Stimulated activated CD8-positive, alpha-beta memory T cell treated with anti-CD3 and anti-CD28 coated beads, Interleukin-15, amount 100 ng/mL, for 1 hour (primary cell): ENCODE data around the gene MEIS2.

Experiments
- DNase-seq: peaks from one replicate; pipeline ENCODE4 v3.0.0-alpha.2; 2020; ENCODE audit warnings: low read depth

Gene MEIS2

DNA sequence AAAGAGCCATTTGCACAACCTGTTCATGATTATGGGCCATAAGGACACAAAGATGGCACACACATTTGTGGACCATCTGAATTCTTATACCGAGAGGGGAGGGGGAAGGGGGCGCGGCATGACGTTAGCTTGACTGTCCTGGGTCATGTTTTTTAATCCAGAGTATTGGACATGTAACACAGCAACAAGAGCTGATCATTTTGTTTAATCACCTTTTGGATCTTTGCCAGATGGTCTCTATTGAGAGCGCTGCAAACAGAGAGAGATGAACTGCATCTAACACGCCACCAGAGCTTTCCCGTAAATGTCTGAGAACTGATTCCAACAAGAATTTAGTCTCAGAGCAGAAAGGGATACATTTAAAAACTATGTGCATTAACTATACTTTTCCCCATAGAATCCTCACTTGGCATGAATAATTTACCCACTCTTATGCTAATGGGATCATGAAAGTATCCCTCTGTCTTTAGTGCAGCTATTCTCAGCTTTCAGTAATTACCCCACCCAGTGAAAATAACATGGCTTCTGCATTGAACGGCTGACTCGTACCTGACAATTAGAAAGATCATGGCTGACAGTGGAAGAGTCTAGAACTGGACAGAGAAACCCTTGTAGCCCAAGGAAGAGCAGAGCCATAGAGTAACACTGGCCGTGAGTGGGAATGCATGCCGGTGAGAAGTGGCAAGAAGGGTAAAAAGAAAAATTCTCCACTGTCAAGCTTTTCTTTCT lies 22.6 kb downstream of the MEIS2 start:
- DNase-seq = no peak

DNA sequence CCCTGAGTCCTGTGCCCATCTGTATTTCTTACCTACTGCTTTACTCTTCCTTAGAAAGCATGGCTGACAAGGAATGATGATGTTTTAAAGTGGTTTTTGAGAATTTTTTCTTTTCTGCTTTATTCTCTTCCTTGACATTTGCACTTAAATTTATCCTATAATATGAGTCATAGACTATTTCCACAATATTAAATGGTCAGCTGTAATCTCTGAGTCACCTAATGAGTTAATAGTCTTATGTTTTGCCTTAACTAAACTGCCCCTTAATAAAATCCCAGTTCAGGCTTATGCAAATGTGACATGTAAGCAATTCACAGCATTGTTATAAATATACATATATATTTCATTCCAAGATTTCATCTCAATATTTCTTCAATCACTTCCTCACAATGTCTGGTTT lies 23.8 kb downstream of the MEIS2 start:
- no peak for DNase-seq

DNA sequence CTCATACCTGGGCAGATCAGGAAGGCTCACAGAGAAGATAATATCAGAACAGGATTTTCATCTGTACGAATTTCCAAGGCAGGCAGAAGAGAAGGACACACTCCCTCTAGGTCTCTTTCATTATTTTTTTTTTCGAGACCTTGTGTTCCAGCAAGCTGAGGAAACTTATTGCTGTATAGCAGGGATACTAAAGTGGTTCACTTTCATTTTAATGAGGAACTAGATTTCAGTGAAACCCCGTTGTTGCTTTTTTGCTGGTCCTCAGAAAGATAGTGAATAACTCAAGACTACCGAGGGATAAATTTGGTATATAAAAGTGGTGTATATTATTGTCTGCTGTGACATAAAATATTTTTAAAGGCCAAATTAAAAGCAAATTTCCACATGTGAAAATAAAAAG lies 24.6 kb downstream of the MEIS2 start:
- DNase-seq = no peak

DNA sequence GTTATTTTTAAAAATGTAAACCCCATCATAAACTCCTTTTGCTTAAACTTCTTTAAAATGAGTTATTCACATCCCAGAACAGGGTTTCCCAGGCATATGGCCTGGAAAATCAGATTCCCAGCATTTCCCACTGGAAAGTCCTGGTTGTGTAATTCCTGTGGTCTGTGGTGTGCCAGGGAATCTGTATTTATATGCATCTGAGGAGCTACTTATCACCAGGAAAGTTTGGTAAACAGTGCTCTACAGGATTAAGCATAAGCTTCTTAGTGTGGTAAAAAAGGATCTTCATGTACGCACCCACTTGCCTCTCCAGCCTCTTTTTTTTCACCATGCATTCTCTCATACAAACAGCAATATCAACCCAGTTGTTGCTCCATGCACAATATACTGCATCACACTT lies 28.2 kb downstream of the MEIS2 start:
- no peak for DNase-seq

DNA sequence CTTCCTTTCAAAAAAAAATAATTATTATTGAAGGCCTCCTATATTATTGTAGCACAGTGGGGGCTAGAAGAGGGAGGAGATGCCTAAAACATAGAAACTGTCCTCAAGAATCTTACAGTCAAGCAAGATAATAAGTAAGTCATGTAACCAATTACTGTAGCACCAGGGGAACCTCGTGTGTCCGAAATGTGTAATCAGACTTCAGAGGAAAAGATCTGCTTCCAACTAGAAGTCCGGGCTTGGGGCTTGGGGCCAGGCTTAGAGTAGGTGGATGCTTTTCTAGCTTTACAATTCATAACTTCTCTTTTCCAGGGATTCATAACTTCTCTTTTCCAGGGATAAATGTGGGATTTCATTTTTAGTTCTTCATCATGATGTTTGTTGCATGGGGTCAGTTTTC lies 29.2 kb downstream of the MEIS2 start:
- no peak for DNase-seq

DNA sequence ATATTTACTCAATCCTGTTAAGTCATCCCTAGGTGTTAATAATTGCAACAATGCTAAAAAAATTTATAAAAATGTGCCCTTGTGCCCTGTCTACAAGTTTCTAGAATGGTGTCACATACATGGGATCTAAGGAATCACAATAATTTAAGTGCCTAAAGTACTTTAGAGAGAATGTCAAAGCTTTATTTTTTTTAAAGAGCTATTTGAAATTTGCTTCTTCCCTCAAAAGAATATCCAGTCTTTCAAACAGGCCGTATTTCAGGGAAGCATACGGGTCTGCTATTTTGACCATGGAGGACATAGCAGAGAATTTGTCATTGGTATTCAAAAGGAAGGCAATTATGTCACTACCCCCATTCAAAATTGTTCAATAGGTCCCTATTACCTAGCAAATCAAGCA lies 29.7 kb downstream of the MEIS2 start:
- DNase-seq = no peak

DNA sequence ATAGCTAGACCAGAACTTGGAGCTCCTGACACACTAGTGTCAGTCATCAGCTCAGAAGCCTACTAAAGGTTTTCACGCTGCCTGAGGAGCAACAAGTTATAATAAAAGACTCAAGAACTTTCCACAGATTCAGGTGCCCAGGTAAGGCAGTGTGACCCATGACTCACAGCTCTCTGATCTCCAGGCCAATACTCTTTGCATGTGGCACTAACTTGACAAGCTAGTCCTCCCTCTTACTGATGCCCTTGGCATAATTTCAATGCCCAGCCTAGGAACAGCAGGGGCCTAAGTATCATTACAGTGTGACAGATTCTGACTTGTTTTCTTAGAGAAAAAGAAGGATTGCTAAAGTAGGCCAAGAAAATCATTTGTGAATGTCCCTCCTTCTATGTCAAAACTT lies 38.4 kb downstream of the MEIS2 start:
- DNase-seq = no peak

DNA sequence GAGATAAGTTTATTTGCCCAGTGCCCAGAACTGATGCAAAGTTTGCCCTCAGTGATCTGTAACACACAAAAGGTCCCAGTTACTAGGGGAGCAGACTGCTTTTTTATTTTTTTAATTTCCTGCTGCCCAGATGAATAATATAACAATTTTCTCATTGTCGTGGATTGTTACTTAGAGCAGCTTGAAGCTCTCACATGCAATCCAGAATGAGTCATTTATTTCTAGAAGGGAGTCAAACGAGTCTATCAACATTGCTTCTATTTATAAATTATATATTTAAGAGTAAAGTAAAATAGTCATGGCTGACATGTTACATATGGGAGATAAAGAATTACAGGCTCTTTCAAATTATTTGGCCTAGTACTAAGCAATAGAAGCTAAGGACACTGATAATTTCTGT lies 41.3 kb downstream of the MEIS2 start:
- no peak for DNase-seq

DNA sequence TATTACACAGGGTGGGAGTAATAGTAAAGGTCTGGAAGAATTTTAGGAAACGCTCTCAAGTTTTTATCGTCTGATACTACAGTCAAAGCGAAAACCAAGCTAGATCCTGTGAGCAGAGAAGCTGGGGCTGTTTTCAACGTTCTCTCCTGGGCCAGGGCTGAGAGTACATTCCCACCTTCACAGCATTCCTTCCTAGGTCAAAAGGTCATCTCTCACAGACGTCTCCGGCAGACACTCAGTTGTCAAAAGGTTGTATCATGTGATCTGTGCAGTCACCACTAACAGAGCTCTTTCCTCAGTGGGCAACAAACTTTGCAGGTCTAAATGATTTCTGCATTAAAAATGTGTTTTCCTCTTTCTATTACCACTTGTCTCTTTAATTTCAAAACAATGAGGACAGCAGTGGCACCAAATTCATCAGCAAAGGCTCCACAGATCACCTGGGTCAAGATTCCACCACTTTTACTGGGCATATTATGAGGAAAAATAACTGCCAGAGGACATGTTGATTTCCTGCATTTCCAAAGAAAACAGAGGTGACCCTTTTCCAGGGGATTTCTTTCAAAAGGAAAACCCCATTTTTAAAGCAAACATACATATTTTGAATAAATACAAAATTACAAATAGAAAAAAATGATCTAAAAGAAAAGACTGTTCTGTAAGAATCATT lies 41.9 kb downstream of the MEIS2 start:
- DNase-seq = no peak

DNA sequence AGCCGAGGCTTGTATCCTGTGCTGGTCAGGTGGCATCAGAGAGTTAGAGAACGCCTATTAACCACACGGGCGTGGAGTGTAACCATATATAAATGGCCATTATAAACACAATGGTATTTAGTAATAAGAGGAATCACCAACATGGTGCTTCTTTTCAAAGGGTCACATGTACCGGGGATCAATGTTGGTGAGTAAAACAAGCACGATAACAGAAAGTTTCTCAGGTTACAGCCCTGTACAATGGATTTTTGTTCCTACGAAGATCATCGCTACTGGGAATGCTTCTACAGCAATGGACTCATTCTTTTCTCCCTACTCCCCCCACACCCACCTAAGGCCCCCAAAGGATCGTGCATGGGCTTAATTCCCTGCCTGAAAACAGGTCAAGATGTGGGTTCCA lies 42.5 kb downstream of the MEIS2 start:
- DNase-seq = no peak

DNA sequence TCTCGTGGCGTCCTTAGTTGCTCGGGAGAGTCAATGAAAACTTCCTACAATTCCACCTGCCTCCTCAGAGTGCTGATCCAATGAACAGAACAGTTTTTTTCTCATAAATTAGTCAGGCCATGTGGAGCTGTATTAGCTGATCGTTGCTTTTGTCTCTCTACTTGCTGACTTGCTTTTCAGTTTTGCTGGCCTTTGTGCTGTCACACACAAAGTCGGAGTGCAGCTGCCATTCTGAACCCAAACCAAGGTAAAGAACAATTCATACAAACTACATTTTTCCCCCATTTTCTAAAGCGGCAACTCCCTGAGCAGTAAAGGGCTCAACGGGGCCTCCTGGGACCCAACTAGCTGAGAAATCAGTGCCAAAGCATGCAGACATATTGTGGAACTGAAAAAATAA lies 43.1 kb downstream of the MEIS2 start:
- no peak for DNase-seq

DNA sequence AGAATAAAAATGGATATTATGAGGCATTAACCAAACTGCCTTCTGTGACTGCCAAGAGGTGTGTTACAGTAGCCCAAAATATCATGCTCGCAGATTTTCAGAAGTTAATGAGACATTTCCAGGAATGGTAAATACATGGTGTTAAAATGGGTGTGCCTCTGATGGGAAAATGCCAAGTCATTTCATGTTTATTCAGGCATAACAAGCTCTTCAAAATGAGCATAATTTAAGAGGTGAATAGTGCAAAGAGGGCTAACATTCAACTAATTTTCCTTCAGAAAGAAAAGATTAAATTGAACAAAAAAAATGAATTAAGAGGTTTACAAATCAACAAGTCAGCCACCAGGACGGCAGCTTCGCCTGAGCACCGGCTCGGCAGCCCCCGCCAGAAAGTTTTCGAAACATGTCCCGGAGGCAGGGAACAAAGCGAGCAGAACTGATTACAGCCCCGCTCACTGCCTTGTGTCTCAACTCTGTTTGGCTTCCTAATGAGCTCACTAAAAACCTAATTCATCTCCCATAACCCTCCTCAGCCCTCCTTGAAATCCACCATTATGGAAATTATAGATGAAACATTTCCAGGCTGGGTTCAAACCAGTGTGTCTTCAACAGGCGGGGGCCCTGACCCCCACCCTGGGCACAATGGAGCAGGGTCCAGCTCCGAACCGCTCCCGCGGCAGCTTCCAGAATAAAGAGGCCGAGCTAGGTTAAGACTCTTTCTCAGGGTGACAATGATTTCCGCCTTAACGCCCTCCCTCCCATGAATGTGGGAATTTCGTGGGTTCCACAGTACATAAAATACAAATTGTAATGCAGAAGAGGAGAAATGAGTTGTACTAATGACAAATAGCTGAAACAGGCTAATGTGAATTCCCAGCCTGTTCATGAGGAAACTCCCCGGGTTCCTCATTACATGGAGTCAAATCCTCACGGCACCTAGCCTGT lies 43.9 kb downstream of the MEIS2 start:
- DNase-seq = no peak

DNA sequence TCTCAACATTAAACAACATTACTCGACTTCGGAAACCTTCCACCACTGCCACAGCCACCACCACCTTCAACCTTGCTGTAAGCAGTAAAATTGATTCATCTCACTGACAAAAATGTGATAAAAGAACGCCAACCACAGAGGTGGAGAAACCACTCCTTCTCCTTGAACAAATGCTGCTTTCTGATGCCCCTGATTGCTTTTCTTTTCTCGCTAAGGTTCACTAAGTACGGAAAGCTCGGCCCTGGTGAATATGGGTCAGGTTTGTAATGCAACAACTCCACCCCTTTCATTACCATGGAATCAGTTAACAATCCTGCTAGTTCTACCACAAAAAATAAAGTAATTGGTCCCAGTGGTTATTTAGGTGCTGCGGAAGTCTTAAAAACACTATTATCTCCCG lies 44.9 kb downstream of the MEIS2 start:
- no peak for DNase-seq

DNA sequence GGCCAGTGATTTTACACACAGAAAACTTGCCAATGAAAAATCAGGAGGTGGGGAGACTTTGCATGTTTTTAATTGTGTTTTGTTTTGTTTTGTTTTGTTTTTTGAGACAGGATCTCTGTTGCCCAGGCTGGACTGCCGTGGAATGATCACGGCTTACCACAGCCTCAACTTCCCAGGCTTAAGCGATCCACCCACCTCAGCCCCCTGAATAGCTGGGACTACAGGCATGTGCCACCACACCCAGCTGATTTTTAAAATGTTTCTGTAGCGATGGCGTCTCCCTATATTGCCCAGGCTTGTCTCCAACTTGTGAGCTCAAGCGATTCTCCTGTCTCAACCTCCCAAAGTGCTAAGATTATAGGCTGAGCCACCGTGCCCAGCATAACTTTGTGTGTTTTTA lies 46.0 kb downstream of the MEIS2 start:
- DNase-seq = no peak

DNA sequence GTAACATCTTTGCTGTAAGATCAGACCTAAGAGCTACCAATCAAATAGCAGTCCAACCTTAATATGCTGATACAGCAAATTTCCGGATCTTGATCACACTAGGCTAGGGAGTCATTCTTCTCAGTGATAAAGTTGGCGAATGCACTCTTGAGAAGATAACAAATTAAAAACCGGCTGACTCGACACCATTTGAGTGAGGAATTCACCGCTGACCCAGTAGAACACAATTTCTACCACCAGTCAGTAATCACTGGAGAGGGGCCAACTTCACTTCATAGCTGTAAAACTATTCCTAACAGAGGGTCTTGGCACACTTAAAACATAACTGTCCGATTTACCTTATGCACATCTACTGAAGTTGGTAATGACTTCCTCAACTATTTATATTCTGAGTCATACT lies 47.2 kb downstream of the MEIS2 start:
- no peak for DNase-seq

DNA sequence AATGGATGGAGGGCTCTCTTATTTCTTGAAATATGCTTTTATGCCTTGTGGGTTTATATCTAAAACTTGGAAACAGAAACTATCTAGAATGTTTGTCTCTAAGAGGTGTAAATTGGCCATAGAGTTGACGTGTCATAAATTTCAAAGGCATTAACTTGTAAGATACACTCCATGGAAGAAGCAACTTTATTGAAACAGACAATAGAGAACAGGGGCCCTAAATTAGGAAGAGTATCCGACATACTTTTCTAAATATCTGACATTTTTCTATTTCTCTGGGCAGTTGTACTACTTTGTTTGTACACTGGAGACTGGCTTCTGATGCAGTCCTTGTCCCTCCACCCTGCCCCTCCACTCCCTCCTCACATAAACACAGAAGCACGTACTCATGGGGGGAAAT lies 50.0 kb downstream of the MEIS2 start:
- no peak for DNase-seq

DNA sequence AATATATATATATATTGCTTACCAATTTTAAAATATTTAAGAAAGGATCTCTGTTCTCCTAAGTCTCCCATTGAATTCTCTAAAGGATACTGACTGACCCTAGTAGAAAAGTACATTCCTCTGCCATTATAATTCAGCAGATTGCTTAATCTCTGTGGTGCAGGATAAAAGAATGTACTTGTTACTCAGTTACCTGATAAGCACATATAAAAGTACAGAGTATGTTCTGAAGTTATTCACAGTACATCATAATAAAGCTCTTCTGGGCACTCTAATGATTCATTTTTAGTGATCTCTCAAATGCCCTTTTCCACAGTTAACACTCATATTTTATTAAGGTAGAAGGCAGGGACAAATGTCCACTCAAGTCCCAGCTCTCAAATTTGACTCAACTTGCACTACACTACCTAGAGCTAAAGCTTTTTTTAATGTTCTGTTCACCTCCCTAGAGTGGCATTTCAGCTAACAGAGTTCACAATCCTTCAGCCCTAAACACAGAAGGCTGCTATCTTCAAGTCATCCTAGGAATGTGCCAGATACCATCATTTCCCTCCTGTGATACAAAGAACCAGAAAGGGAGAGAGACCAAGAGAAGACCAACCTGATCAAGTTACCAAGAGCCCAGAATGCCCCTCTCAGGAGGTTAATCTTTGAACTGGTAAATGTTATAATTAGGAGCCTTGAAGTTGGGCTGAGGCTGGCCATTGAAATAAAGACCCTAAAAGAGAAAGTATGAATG lies 53.3 kb downstream of the MEIS2 start:
- DNase-seq = no peak

DNA sequence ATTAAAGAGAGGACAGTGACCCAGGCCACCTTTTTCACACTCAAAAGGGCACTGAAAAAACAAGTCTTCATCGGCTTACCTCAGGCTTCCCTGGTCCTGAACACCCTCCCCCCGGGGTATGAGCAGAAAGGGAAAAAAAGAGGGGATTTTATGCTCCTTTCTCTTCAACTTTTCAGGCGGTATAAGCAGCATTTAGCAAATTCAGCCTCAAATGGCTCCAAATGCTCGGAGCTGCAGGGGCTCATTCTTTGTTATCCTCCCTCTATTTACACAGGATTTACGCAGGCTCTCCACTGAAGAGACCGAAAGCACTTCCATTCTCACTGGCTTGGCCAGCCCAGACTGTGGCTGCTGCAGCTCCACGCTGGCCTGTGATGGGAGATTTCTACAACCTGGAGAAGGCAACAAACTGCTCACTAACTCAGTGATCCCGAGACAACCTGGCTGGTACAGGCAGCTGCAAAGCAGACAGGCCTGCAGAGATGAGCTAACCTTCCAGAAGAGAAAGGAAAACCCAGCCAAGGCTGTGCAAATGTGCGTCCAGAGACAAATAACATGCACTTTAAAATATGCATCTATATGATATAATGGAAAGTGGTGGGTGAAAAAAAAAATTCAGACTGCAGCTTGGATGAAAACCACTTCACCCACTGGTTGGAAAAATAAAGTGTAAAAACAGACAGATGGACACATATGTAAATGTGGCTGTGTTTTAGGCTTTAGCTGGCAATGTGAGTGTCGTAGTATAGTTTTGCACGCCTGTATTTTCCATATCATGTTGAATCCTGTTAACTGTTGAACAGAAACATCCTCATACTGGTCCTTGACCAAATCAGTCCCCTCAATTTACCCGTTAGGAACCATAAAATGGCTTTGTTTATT lies 54.2 kb downstream of the MEIS2 start:
- no peak for DNase-seq

DNA sequence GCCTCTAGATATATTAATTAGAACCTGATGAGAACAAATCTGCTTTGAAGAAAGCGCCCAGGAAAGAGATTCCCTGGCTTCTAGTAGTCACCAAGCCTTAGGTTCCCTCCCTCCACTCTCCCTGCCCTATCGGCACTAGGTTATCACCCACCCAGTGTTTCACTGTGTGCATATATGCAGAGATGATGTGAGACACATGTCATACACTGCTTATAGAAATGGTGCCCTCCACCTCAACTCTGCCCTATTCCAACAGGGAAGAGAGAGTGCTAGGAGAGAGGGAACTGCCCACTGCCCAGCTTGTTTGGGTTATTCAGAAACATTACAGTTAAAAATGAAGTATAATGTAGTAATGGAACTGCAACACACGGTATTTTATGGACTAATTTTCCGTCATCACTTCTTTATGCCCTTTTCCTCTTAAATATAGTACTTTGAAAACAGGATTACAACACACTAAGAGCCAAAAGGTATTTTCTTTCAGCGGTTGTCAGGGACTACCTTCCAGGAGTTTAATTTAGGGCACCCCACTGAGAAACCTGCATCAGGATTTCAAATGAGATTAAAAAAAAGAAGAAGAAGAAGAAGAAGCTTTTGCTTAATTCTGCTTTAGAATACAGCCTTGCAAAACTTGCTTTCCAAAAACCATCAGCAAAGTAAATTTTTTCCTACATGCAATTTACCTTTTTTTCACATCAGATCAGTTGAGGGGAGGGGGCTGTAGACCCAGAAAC lies 55.3 kb downstream of the MEIS2 start:
- no peak for DNase-seq

DNA sequence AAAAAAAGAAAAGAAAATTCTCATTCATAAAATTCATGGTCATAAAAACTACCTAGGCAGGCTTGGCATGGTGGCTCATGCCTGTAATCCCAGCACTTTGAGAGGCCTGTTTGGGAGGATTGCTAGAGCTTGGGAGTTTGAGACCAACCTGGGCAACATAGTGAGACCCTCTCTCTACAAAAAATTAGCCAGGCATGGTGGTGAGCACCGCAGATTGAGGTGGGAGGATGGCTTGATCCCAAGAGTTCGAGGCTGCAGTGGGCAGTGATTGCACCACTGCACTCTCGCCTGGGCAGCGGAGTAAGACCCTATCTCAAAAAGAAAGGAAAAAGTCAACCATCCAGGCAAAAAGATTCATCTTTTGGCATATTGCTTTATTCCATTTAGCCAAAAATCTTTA lies 58.5 kb downstream of the MEIS2 start:
- no peak for DNase-seq

DNA sequence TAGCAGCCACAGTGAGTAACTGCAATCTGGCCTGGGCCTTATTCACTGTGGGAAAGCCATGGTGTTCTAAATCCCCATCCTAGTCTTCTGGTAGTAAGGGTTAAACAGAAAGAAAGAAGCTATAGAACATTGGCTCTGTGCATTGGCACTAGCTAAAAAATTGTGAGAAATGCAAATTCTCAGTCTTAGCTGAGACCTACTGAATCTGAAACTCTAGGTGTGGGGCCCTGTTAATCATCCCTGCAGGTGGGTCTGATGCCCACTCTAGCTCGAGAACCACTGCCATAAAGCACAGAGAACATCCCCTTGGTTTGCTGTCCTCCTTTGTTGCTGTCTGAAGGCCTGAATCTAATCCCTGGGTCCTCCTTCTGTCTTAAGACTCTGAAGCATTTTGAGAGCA lies 59.3 kb downstream of the MEIS2 start:
- no peak for DNase-seq
